ENCODE measurements around the gene KCNAB1. TPM values are rescaled to one million over a fixed set of nuclear protein-coding genes. Genes with fewer than 3 reads are reported as not detected.

Gene KCNAB1
- total RNA-seq, 2 experiments from 2014 or later = 0.09 TPM; not detected in 1

- peaks cover 18% of the 10 kb centered on the region for H3K27me3 Mint-ChIP-seq
- DNase-seq = no peak
- ATAC-seq (ENCODE audit: low read depth) = no peak
- no peak overlapping the region for H3K27ac Mint-ChIP-seq
- H3K9me3 Mint-ChIP-seq = no peaks in the 10 kb centered on the region
- no peaks in the 10 kb centered on the region for H3K4me1 Mint-ChIP-seq
- no peak overlapping the region for H3K4me3 Mint-ChIP-seq
- POLR2A ChIA-PET = no interaction called here
- H3K36me3 Mint-ChIP-seq = no peaks in the 10 kb centered on the region
Measured at GRCh38 chr3:156378871-156379270, 258.5 kb downstream of the KCNAB1 start.

- Mint-ChIP-seq H3K27me3 (peaks cover 20% of the 10 kb centered on the region), H3K9me3 (no peaks in the 10 kb centered on the region), H3K4me3 (no peak overlapping the region), H3K36me3 (no peaks in the 10 kb centered on the region), H3K4me1 (no peaks in the 10 kb centered on the region), H3K27ac (no peak overlapping the region)
- POLR2A ChIA-PET = no interaction called here
- DNase-seq (no peak), ATAC-seq (ENCODE audit: low read depth) (no peak)
Measured at GRCh38 chr3:156379327-156379726, 258.9 kb downstream of the KCNAB1 start.

- Mint-ChIP-seq H3K36me3 (no peaks in the 10 kb centered on the region), H3K4me3 (no peak overlapping the region), H3K4me1 (no peaks in the 10 kb centered on the region), H3K9me3 (no peaks in the 10 kb centered on the region), H3K27me3 (peaks cover 26% of the 10 kb centered on the region), H3K27ac (no peak overlapping the region)
- DNase-seq = no peak
- ATAC-seq (ENCODE audit: low read depth) = no peak
- POLR2A ChIA-PET = no interaction called here
Measured at GRCh38 chr3:156381253-156381652, 260.9 kb downstream of the KCNAB1 start.

GRCh38 chr3:156382458-156383346 is 262.3 kb downstream of the KCNAB1 start:
- Mint-ChIP-seq H3K27ac (no peak overlapping the region), H3K4me3 (no peak overlapping the region), H3K27me3 (peaks cover 21% of the 10 kb centered on the region), H3K4me1 (no peaks in the 10 kb centered on the region), H3K36me3 (no peaks in the 10 kb centered on the region), H3K9me3 (no peaks in the 10 kb centered on the region)
- ATAC-seq (ENCODE audit: low read depth) (no peak), DNase-seq (no peak)
- POLR2A ChIA-PET = no interaction called here

- DNase-seq (no peak), ATAC-seq (ENCODE audit: low read depth) (no peak)
- Mint-ChIP-seq H3K4me1 (peaks cover 3% of the 10 kb centered on the region), H3K9me3 (no peaks in the 10 kb centered on the region), H3K27ac (no peak overlapping the region), H3K27me3 (peaks cover 21% of the 10 kb centered on the region), H3K36me3 (no peaks in the 10 kb centered on the region), H3K4me3 (no peak overlapping the region)
- POLR2A ChIA-PET = no interaction called here
Measured at GRCh38 chr3:156383441-156384025, 263.2 kb downstream of the KCNAB1 start.

- Mint-ChIP-seq H3K27me3 (peaks cover 31% of the 10 kb centered on the region), H3K4me1 (peaks cover 5% of the 10 kb centered on the region), H3K4me3 (no peak overlapping the region), H3K9me3 (no peaks in the 10 kb centered on the region), H3K36me3 (no peaks in the 10 kb centered on the region), H3K27ac (no peak overlapping the region)
- no peak for ATAC-seq (ENCODE audit: low read depth)
- DNase-seq = no peak
- POLR2A ChIA-PET = no interaction called here
Measured at GRCh38 chr3:156388497-156389448, 268.4 kb downstream of the KCNAB1 start.

- Mint-ChIP-seq H3K4me3 (no peak overlapping the region), H3K4me1 (peaks cover 5% of the 10 kb centered on the region), H3K27ac (no peak overlapping the region), H3K27me3 (peaks cover 26% of the 10 kb centered on the region), H3K9me3 (no peaks in the 10 kb centered on the region), H3K36me3 (no peaks in the 10 kb centered on the region)
- ATAC-seq (ENCODE audit: low read depth) = no peak
- POLR2A ChIA-PET = no interaction called here
- no peak for DNase-seq
Measured at GRCh38 chr3:156389449-156389950, 269.1 kb downstream of the KCNAB1 start.

DNA sequence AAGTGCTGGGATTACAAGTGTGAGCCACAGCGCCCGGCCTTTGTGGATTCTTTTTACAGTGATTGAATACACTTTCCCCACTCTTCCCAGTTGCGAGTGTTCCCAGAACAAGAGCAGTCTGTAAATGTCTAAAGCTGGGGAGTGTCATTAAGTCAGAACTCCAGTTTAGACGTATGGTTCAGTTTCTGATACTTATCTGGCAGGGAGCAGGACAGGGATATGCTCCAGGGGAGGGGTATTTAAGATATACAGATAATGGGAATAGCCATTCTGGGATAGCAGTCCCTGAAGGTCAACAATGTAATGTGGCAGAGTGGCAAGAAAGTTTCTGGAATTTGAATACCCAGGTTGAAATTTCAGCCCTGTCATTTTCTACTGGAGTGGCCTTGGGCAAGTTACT is 270.5 kb downstream of the KCNAB1 start:
- ATAC-seq (ENCODE audit: low read depth) (no peak), DNase-seq (no peak)
- peaks cover 21% of the 10 kb centered on the region for H3K27me3 Mint-ChIP-seq
- no peak overlapping the region for H3K27ac Mint-ChIP-seq
- POLR2A ChIA-PET = no interaction called here
- H3K4me1 Mint-ChIP-seq = peaks cover 5% of the 10 kb centered on the region
- no peaks in the 10 kb centered on the region for H3K36me3 Mint-ChIP-seq
- H3K9me3 Mint-ChIP-seq = no peaks in the 10 kb centered on the region
- no peak overlapping the region for H3K4me3 Mint-ChIP-seq

- DNase-seq (no peak), ATAC-seq (ENCODE audit: low read depth) (no peak)
- H3K4me3 Mint-ChIP-seq = no peak overlapping the region
- H3K36me3 Mint-ChIP-seq = no peaks in the 10 kb centered on the region
- H3K27ac Mint-ChIP-seq = no peak overlapping the region
- POLR2A ChIA-PET = no interaction called here
- peaks cover 10% of the 10 kb centered on the region for H3K27me3 Mint-ChIP-seq
- H3K4me1 Mint-ChIP-seq = no peaks in the 10 kb centered on the region
- H3K9me3 Mint-ChIP-seq = no peaks in the 10 kb centered on the region
Measured at GRCh38 chr3:156395961-156396710, 275.8 kb downstream of the KCNAB1 start.

DNA sequence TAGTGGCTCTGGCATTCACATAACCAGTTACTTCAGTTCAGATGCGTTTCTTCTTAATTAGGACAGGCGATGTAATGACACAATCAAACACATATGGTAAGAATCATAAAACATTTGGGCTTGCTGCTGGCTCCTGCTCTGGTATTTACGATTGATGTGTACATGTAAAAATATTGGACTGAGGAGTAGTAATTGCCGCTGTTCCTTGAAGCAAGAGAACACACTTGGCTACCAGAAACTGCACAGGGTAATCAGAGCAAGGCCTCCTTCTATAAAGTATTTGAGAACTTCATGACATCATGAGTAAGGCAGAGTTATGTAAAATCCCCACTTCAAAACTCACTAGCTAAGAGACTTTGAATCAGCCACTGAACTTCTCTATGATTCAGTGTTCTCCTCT is 276.5 kb downstream of the KCNAB1 start:
- Mint-ChIP-seq H3K27ac (no peak overlapping the region), H3K9me3 (no peaks in the 10 kb centered on the region), H3K4me3 (no peak overlapping the region), H3K36me3 (no peaks in the 10 kb centered on the region), H3K4me1 (no peaks in the 10 kb centered on the region), H3K27me3 (peaks cover 10% of the 10 kb centered on the region)
- DNase-seq = no peak
- no peak for ATAC-seq (ENCODE audit: low read depth)
- POLR2A ChIA-PET = no interaction called here

- no peaks in the 10 kb centered on the region for H3K4me1 Mint-ChIP-seq
- no peak for ATAC-seq (ENCODE audit: low read depth)
- H3K27ac Mint-ChIP-seq = no peak overlapping the region
- no peaks in the 10 kb centered on the region for H3K9me3 Mint-ChIP-seq
- POLR2A ChIA-PET = no interaction called here
- H3K36me3 Mint-ChIP-seq = no peaks in the 10 kb centered on the region
- no peak for DNase-seq
- peaks cover 10% of the 10 kb centered on the region for H3K27me3 Mint-ChIP-seq
- H3K4me3 Mint-ChIP-seq = no peak overlapping the region
Measured at GRCh38 chr3:156397534-156397933, 277.2 kb downstream of the KCNAB1 start.

DNA sequence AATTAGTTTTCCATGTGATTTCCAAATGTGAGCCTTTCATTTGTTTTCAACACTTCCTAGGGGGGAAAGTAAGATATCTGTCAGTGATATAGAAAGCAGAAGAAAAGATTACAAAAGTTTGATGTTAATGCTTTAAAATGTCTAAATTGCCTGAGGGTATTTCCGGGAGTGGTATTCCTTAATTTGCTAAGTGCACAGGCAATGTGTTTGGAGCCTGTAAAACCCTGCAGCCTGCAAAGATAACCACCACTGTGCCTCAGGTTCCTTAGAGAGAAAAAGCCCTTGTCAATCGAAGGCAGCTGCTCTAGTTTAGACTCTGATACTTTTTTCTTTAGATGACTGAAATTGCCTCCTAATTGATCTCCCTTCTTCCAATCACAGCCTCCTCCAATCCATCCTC is 279.7 kb downstream of the KCNAB1 start:
- no peaks in the 10 kb centered on the region for H3K36me3 Mint-ChIP-seq
- peaks cover 2% of the 10 kb centered on the region for H3K27me3 Mint-ChIP-seq
- no peak overlapping the region for H3K27ac Mint-ChIP-seq
- no peak overlapping the region for H3K4me3 Mint-ChIP-seq
- H3K9me3 Mint-ChIP-seq = no peaks in the 10 kb centered on the region
- no peak for ATAC-seq (ENCODE audit: low read depth)
- no peak for DNase-seq
- H3K4me1 Mint-ChIP-seq = no peaks in the 10 kb centered on the region
- POLR2A ChIA-PET = no interaction called here

DNA sequence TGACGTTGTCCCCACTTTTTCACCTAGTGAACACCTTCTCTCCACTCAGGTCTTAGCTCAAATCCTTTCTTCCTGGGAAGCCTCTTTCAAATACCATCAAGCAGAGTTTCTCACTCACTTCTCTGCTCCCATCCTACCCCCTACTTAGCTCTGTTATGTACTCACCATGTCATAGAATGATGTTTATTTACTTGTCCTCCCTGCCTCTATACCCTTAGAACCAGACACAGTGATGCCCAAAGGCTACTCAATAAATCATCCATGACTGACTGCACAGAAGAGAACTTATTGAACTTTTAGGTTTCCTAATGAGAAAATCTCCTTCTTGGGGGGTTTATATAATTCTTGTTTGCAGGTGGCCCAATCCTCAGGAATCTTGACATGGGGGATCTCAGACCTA is 280.4 kb downstream of the KCNAB1 start:
- DNase-seq (no peak), ATAC-seq (ENCODE audit: low read depth) (no peak)
- peaks cover 6% of the 10 kb centered on the region for H3K27me3 Mint-ChIP-seq
- no peaks in the 10 kb centered on the region for H3K9me3 Mint-ChIP-seq
- H3K27ac Mint-ChIP-seq = no peak overlapping the region
- H3K4me1 Mint-ChIP-seq = no peaks in the 10 kb centered on the region
- H3K36me3 Mint-ChIP-seq = no peaks in the 10 kb centered on the region
- no peak overlapping the region for H3K4me3 Mint-ChIP-seq
- POLR2A ChIA-PET = no interaction called here
